Body of pancreas (tissue), 4 donors: ENCODE measurements around the gene SLC24A4.

Experiments
- POLR2A ChIP-seq, 3 donors: fragments of 450-650 bp; IDR thresholded peaks; one replicate each; pipeline ENCODE4 v1.6.1; 2016; ENCODE audit warnings: antibody characterized with exemption in 3 of 3, mild to moderate bottlenecking in 2 of 3
- TF ChIP-seq, protein P1 (sequence below), 7 experiments: fragments of 450-650 bp in 4 of 7; fragments of 200-600 bp in 3 of 7; sonication (generic) in 3 of 7; IDR thresholded peaks; one replicate each; pipeline ENCODE4 v1.5.1; 2016 to 2019; ENCODE audit warnings: antibody characterized with exemption in 7 of 7

DNA sequence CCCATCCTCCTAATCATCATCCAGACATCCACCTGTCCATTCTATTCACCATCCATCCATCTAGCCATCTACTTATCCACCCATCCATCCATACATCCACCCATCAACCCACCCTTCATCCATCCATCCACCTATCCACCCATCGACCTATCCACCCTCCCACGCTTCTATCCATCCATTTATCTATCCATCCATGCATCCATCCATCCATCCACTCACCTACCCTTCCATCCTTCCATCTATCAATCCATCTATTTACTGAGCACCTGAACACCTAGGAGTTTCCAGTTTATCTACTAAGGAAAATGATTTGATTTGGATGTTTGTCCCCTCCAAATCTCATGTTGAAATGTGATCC lies 198.1 kb downstream of the SLC24A4 start:
- TF ChIP-seq, protein P1, sequence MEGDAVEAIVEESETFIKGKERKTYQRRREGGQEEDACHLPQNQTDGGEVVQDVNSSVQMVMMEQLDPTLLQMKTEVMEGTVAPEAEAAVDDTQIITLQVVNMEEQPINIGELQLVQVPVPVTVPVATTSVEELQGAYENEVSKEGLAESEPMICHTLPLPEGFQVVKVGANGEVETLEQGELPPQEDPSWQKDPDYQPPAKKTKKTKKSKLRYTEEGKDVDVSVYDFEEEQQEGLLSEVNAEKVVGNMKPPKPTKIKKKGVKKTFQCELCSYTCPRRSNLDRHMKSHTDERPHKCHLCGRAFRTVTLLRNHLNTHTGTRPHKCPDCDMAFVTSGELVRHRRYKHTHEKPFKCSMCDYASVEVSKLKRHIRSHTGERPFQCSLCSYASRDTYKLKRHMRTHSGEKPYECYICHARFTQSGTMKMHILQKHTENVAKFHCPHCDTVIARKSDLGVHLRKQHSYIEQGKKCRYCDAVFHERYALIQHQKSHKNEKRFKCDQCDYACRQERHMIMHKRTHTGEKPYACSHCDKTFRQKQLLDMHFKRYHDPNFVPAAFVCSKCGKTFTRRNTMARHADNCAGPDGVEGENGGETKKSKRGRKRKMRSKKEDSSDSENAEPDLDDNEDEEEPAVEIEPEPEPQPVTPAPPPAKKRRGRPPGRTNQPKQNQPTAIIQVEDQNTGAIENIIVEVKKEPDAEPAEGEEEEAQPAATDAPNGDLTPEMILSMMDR (IDR thresholded peaks at IDR 0.05): no peak
- TF ChIP-seq POLR2A (IDR thresholded peaks at IDR 0.05): no peak
